Esophagus squamous epithelium (tissue), 4 donors: ENCODE measurements around the gene CHCHD10.

Experiments used
- POLR2A ChIP-seq, 4 donors: fragments of 450-650 bp; IDR thresholded peaks; one replicate each; pipeline ENCODE4 v1.6.1; 2017; ENCODE audit warnings: antibody characterized with exemption in 4 of 4, mild to moderate bottlenecking in 4 of 4, moderate library complexity in 3 of 4
- TF ChIP-seq, protein P1 (sequence below), 6 experiments: fragments of 450-650 bp in 4 of 6; fragments of 200-600 bp in 2 of 6; sonication (generic) in 2 of 6; IDR thresholded peaks; one replicate each; pipeline ENCODE4 v1.5.1; 2016 to 2019; ENCODE audit warnings: antibody characterized with exemption in 6 of 6, mild to moderate bottlenecking in 4 of 6, moderate library complexity in 4 of 6

GRCh38 chr22:23782252-23782651, 14.5 kb upstream of the CHCHD10 start:
- TF ChIP-seq, protein P1, sequence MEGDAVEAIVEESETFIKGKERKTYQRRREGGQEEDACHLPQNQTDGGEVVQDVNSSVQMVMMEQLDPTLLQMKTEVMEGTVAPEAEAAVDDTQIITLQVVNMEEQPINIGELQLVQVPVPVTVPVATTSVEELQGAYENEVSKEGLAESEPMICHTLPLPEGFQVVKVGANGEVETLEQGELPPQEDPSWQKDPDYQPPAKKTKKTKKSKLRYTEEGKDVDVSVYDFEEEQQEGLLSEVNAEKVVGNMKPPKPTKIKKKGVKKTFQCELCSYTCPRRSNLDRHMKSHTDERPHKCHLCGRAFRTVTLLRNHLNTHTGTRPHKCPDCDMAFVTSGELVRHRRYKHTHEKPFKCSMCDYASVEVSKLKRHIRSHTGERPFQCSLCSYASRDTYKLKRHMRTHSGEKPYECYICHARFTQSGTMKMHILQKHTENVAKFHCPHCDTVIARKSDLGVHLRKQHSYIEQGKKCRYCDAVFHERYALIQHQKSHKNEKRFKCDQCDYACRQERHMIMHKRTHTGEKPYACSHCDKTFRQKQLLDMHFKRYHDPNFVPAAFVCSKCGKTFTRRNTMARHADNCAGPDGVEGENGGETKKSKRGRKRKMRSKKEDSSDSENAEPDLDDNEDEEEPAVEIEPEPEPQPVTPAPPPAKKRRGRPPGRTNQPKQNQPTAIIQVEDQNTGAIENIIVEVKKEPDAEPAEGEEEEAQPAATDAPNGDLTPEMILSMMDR (IDR thresholded peaks at IDR 0.05), result no peak
- TF ChIP-seq POLR2A (IDR thresholded peaks at IDR 0.05), result no peak
